Brain microvascular endothelial cell (primary cell): Measurements from ENCODE around the gene LIFR.
A peak's percentile ranks its signal among the peaks of the same experiment; 100 is the strongest.

ENCODE experiments used
- DNase-seq: peaks from one replicate; pipeline ENCODE4 v3.0.0-alpha.2; 2020
- H3K27ac ChIP-seq: fragments of 250-450 bp; sonication (Bioruptor Pico); 2 replicates; pipeline ENCODE4 v1.5.1; 2020; ENCODE audit warnings: mild to moderate bottlenecking, moderate library complexity
- H3K27me3 ChIP-seq: fragments of 250-450 bp; sonication (Bioruptor Pico); replicated peaks from 2 replicates; pipeline ENCODE4 v1.5.1; 2020; ENCODE audit warnings: mild to moderate bottlenecking
- H3K36me3 ChIP-seq: fragments of 250-450 bp; sonication (Bioruptor Pico); replicated peaks from 2 replicates; pipeline ENCODE4 v1.5.1; 2020; ENCODE audit warnings: mild to moderate bottlenecking
- H3K4me3 ChIP-seq: 2 replicates; pipeline ENCODE4 v1.5.1; 2011; ENCODE audit warnings: low read depth, mild to moderate bottlenecking, control low read depth, low read length, moderate library complexity
- CTCF ChIP-seq: IDR thresholded peaks from 2 replicates; pipeline ENCODE4 v1.5.1; 2011; ENCODE audit warnings: low read depth, mild to moderate bottlenecking, moderate library complexity, low read length, control low read depth, inconsistent platforms; ENCODE audit errors: missing control alignments
- in situ Hi-C: cut with HindIII; loops from 2 replicates; pipeline ENCODE4 v1.10.0; 2017; ENCODE audit warnings: low sequenced_read_pairs, low pct_ligation_motif_present

LIFR gene

GRCh38 chr5:38446029-38446522 is 110.4 kb downstream of the LIFR start:
- Histone ChIP-seq H3K4me3 (peak overlapping the region; percentile 31), H3K36me3 (no peaks in the 10 kb centered on the region), H3K27ac (no peak overlapping the region), H3K27me3 (no peaks in the 10 kb centered on the region)
- no peak for TF ChIP-seq CTCF
- no peak for DNase-seq
- in situ Hi-C loops: loop anchor here (10.0 kb wide), 1 partner anchor 359 kb away; no protein-coding TSS in a partner anchor

GRCh38 chr5:38445374-38446028 is 110.9 kb downstream of the LIFR start:
- no peak for DNase-seq
- Histone ChIP-seq H3K36me3 (no peaks in the 10 kb centered on the region), H3K4me3 (peak overlapping the region; percentile 31), H3K27me3 (no peaks in the 10 kb centered on the region), H3K27ac (no peak overlapping the region)
- no peak for TF ChIP-seq CTCF
- in situ Hi-C loops: loop anchor here (10.0 kb wide), 1 partner anchor 359 kb away; no protein-coding TSS in a partner anchor

- Histone ChIP-seq H3K36me3 (no peaks in the 10 kb centered on the region), H3K27me3 (no peaks in the 10 kb centered on the region), H3K4me3 (no peak overlapping the region), H3K27ac (no peak overlapping the region)
- no peak for DNase-seq
- in situ Hi-C loops: loop anchor here (10.0 kb wide), 1 partner anchor 361 kb away; no protein-coding TSS in a partner anchor
- no peak for TF ChIP-seq CTCF
Measured at GRCh38 chr5:38443390-38443789, 113.1 kb downstream of the LIFR start.

GRCh38 chr5:38442247-38442573 is 114.2 kb downstream of the LIFR start:
- H3K27ac ChIP-seq: no peak overlapping the region
- no peaks in the 10 kb centered on the region for H3K27me3 ChIP-seq
- TF ChIP-seq CTCF: no peak
- in situ Hi-C loops: loop anchor here (10.0 kb wide), 1 partner anchor 363 kb away; no protein-coding TSS in a partner anchor
- DNase-seq: no peak
- no peaks in the 10 kb centered on the region for H3K36me3 ChIP-seq
- no peak overlapping the region for H3K4me3 ChIP-seq

GRCh38 chr5:38441453-38442246 is 114.8 kb downstream of the LIFR start:
- H3K27me3 ChIP-seq: no peaks in the 10 kb centered on the region
- peak; percentile 88 for DNase-seq
- no peaks in the 10 kb centered on the region for H3K36me3 ChIP-seq
- H3K27ac ChIP-seq: no peak overlapping the region
- in situ Hi-C loops: loop anchor here (10.0 kb wide), 1 partner anchor 363 kb away; no protein-coding TSS in a partner anchor
- TF ChIP-seq CTCF: peak; percentile 98
- H3K4me3 ChIP-seq: no peak overlapping the region
